Hematopoietic multipotent progenitor cell treated with erythropoietin and hydrocortisone succinate and interleukin-3 and kit ligand, for 6 days (in vitro differentiated cells): ENCODE measurements around the gene OSBPL9.
"Not testable (repeated sequence)": the region's sequence is repeated elsewhere in the genome, so short reads cannot be mapped to it uniquely, and the experiment has no call there.

ENCODE experiments used
- DNase-seq: peaks from one replicate; pipeline ENCODE4 v3.0.0-alpha.2; 2015

Gene OSBPL9

GRCh38 chr1:51641096-51641495 lies 24.2 kb downstream of the OSBPL9 start:
- no peak for DNase-seq

- DNase-seq, result no peak
Measured at GRCh38 chr1:51642739-51643142, 25.8 kb downstream of the OSBPL9 start.

- DNase-seq, result no peak
Measured at GRCh38 chr1:51643362-51643761, 26.5 kb downstream of the OSBPL9 start.

GRCh38 chr1:51644020-51644419 lies 27.1 kb downstream of the OSBPL9 start:
- DNase-seq, result no peak

- DNase-seq, result no peak
Measured at GRCh38 chr1:51644533-51645197, 27.8 kb downstream of the OSBPL9 start.

- not testable (repeated sequence) for DNase-seq
Measured at GRCh38 chr1:51646592-51646991, 29.7 kb downstream of the OSBPL9 start.

- peak; percentile 70 for DNase-seq
Measured at GRCh38 chr1:51648180-51649109, 31.6 kb downstream of the OSBPL9 start.

- no peak for DNase-seq
Measured at GRCh38 chr1:51649593-51650091, 32.8 kb downstream of the OSBPL9 start.

- DNase-seq, result no peak
Measured at GRCh38 chr1:51650198-51650597, 33.3 kb downstream of the OSBPL9 start.

- no peak for DNase-seq
Measured at GRCh38 chr1:51651552-51651942, 34.7 kb downstream of the OSBPL9 start.

- no peak for DNase-seq
Measured at GRCh38 chr1:51652599-51652998, 35.7 kb downstream of the OSBPL9 start.

GRCh38 chr1:51653127-51653526 lies 36.2 kb downstream of the OSBPL9 start:
- DNase-seq, result no peak

- DNase-seq, result no peak
Measured at GRCh38 chr1:51654000-51654399, 37.1 kb downstream of the OSBPL9 start.

- no peak for DNase-seq
Measured at GRCh38 chr1:51656374-51656773, 39.5 kb downstream of the OSBPL9 start.

GRCh38 chr1:51660580-51660979 lies 43.7 kb downstream of the OSBPL9 start:
- DNase-seq, result no peak

GRCh38 chr1:51661081-51661518 lies 44.2 kb downstream of the OSBPL9 start:
- no peak for DNase-seq

- DNase-seq, result no peak
Measured at GRCh38 chr1:51663105-51663504, 46.2 kb downstream of the OSBPL9 start.

- DNase-seq, result no peak
Measured at GRCh38 chr1:51663721-51664120, 46.8 kb downstream of the OSBPL9 start.

GRCh38 chr1:51664421-51665240 lies 47.7 kb downstream of the OSBPL9 start:
- DNase-seq, result peak; percentile 92

GRCh38 chr1:51666478-51666877 lies 49.6 kb downstream of the OSBPL9 start:
- peak; percentile 44 for DNase-seq

GRCh38 chr1:51667561-51667960 lies 50.7 kb downstream of the OSBPL9 start:
- DNase-seq, result no peak

GRCh38 chr1:51669272-51669671 lies 52.4 kb downstream of the OSBPL9 start:
- DNase-seq, result no peak

GRCh38 chr1:51669816-51670215 lies 52.9 kb downstream of the OSBPL9 start:
- no peak for DNase-seq
